ENCODE results near the gene LSAMP. TPM values are rescaled to one million over a fixed set of nuclear protein-coding genes. Genes with fewer than 3 reads are reported as not detected.

Gene LSAMP
- total and polyA plus RNA-seq, 2 of the 4 experiments (the other 2 are of a cell fraction), result 7.9 to 8.0 TPM

DNA sequence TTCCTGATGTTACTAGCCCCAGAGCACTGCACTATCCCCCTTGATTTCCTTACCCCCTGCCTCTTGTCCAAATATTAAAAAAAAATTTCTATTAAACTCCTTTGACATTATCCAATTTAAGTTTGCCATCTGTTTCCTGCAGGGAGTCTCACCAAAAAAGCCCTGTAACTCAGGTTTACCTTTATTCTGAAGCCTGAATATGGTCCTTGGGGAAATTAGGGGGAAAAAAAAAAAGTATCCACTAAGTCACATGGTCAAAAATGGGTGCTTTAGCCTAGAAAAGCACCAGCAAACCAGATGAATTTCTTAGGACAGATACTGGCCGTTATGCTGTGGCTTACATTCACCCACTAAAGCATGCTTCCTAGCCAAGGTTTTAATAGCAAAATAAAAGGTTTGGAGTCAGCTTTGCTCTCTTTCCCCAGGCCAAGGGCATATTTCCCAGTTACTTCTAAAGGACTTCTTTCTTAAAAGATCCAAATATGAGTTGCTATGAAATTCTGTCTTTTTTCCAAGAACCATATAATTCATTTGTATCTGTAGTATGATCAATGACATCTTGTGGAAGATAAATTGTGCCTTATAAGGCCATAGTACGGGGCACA lies 394.9 kb downstream of the LSAMP start:
- no peak overlapping the region for H4K8ac ChIP-seq (ENCODE audit: low read depth in 2 of 2, low read length in 2 of 2)
- no peak overlapping the region for H3K56ac ChIP-seq (ENCODE audit: extremely low read depth, insufficient read depth, low read length)
- DNase-seq, result no peak
- H3K36me3 ChIP-seq (ENCODE audit: control insufficient read depth, insufficient read depth, low read length), result no peaks in the 10 kb centered on the region
- H3K9ac ChIP-seq (ENCODE audit: low read depth, low read length), result no peak overlapping the region
- H3K79me1 ChIP-seq (ENCODE audit: low read depth in 1 of 2, low read length in 2 of 2), result no peaks in the 10 kb centered on the region
- H3K4ac ChIP-seq (ENCODE audit: low read depth, low read length), result no peak overlapping the region
- H3K9me1 ChIP-seq (ENCODE audit: insufficient read depth, low read length), result no peaks in the 10 kb centered on the region
- no peaks in the 10 kb centered on the region for H3K9me3 ChIP-seq (ENCODE audit: control insufficient read depth, insufficient read depth, low read length)
- H4K20me1 ChIP-seq (ENCODE audit: insufficient read depth, low read length), result no peaks in the 10 kb centered on the region
- no peak for TF ChIP-seq CHD1 (IDR thresholded peaks at IDR 0.05; ENCODE audit: low read depth, low read length)
- TF ChIP-seq, protein P1, sequence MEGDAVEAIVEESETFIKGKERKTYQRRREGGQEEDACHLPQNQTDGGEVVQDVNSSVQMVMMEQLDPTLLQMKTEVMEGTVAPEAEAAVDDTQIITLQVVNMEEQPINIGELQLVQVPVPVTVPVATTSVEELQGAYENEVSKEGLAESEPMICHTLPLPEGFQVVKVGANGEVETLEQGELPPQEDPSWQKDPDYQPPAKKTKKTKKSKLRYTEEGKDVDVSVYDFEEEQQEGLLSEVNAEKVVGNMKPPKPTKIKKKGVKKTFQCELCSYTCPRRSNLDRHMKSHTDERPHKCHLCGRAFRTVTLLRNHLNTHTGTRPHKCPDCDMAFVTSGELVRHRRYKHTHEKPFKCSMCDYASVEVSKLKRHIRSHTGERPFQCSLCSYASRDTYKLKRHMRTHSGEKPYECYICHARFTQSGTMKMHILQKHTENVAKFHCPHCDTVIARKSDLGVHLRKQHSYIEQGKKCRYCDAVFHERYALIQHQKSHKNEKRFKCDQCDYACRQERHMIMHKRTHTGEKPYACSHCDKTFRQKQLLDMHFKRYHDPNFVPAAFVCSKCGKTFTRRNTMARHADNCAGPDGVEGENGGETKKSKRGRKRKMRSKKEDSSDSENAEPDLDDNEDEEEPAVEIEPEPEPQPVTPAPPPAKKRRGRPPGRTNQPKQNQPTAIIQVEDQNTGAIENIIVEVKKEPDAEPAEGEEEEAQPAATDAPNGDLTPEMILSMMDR (conservative IDR thresholded peaks at IDR 0.05; ENCODE audit: low read depth, low read length), result no peak
- TF ChIP-seq, protein P2, sequence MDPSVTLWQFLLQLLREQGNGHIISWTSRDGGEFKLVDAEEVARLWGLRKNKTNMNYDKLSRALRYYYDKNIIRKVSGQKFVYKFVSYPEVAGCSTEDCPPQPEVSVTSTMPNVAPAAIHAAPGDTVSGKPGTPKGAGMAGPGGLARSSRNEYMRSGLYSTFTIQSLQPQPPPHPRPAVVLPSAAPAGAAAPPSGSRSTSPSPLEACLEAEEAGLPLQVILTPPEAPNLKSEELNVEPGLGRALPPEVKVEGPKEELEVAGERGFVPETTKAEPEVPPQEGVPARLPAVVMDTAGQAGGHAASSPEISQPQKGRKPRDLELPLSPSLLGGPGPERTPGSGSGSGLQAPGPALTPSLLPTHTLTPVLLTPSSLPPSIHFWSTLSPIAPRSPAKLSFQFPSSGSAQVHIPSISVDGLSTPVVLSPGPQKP (IDR thresholded peaks at IDR 0.05; ENCODE audit: borderline replicate concordance, low read depth, low read length), result no peak
- no peak for TF ChIP-seq CEBPB (IDR thresholded peaks at IDR 0.05; ENCODE audit: low read depth, low read length)
- TF ChIP-seq RAD21 (IDR thresholded peaks at IDR 0.05; ENCODE audit: low read length), result no peak
- TF ChIP-seq BHLHE40 (IDR thresholded peaks at IDR 0.05; ENCODE audit: low read depth, low read length), result no peak
- no peak for TF ChIP-seq MXI1 (IDR thresholded peaks at IDR 0.05; ENCODE audit: borderline replicate concordance, low read depth, low read length)
- TF ChIP-seq, protein P3, sequence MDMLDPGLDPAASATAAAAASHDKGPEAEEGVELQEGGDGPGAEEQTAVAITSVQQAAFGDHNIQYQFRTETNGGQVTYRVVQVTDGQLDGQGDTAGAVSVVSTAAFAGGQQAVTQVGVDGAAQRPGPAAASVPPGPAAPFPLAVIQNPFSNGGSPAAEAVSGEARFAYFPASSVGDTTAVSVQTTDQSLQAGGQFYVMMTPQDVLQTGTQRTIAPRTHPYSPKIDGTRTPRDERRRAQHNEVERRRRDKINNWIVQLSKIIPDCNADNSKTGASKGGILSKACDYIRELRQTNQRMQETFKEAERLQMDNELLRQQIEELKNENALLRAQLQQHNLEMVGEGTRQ (IDR thresholded peaks at IDR 0.05; ENCODE audit: low read depth, low read length), result no peak
- TF ChIP-seq MAZ (IDR thresholded peaks at IDR 0.05; ENCODE audit: borderline replicate concordance, low read depth, low read length), result no peak
- no peak for TF ChIP-seq SMC3 (IDR thresholded peaks at IDR 0.05; ENCODE audit: low read depth, low read length)
- no peak for TF ChIP-seq NFE2L2 (IDR thresholded peaks at IDR 0.05; ENCODE audit: low read depth, low read length)
- no peak for TF ChIP-seq MAFK (IDR thresholded peaks at IDR 0.05; ENCODE audit: low read depth, low read length)
- TF ChIP-seq FOS (IDR thresholded peaks at IDR 0.05; ENCODE audit: low read depth, low read length), result no peak
- no peak for TF ChIP-seq RFX5 (IDR thresholded peaks at IDR 0.05; ENCODE audit: low read depth, low read length)
- TF ChIP-seq POLR2A (IDR thresholded peaks at IDR 0.05; ENCODE audit: low read depth, low read length), result no peak
- TF ChIP-seq RCOR1 (IDR thresholded peaks at IDR 0.05; ENCODE audit: insufficient replicate concordance, low read length), result no peak
- H2AFZ ChIP-seq (replicated peaks; ENCODE audit: low read length, poor library complexity), result no peak overlapping the region
- ChIA-PET POLR2A (ENCODE audit: unreplicated experiment) (no interaction called here), CTCF (interaction anchor here (1.2 kb wide), 1 partner anchor 8 kb away, joined by 3 read pairs; no protein-coding TSS in a partner anchor)
- no TSS peak for BruUV-seq (replicated peaks)
- H2BK5ac ChIP-seq (ENCODE audit: low read depth, low read length, poor library complexity, severe bottlenecking), result no peak overlapping the region
- H2BK15ac ChIP-seq (ENCODE audit: low read depth, low read length), result no peak overlapping the region
- no peak overlapping the region for H2BK120ac ChIP-seq (ENCODE audit: low read depth, low read length)
- no CpG with 5 or more reads among the region's 2 CpGs for WGBS, 2 experiments (ENCODE audit: extremely low coverage in 2 of 2, insufficient read length in 1 of 2)
- no peak overlapping the region for H2BK20ac ChIP-seq (ENCODE audit: low read depth, low read length)
- no peak overlapping the region for H3K14ac ChIP-seq (replicated peaks; ENCODE audit: low read depth, low read length)
- H3K4me1 ChIP-seq (ENCODE audit: control insufficient read depth, insufficient read depth, low read length), result no peaks in the 10 kb centered on the region
- H4K91ac ChIP-seq (ENCODE audit: insufficient read depth, low read depth, low read length), result no peak overlapping the region
- ATAC-seq (ENCODE audit: low read depth), result no peak
- in situ Hi-C loops (cut with MboI; ENCODE audit: low sequenced_read_pairs) (no loop called here), intact Hi-C loops (cut with micrococcal nuclease) (no loop called here), dilution Hi-C loops (cut with HindIII; ENCODE audit: low sequenced_read_pairs, unreplicated experiment) (no loop called here)
- no peak overlapping the region for H3K4me2 ChIP-seq (ENCODE audit: low read depth, low read length)
- H4K5ac ChIP-seq (ENCODE audit: low read depth, low read length), result no peak overlapping the region
- no peak overlapping the region for H3K27ac ChIP-seq (ENCODE audit: insufficient read depth, low read length)
- no peak overlapping the region for H2AK5ac ChIP-seq (ENCODE audit: low read depth, low read length)
- H3K18ac ChIP-seq (ENCODE audit: low read depth, low read length), result no peak overlapping the region
- no peaks in the 10 kb centered on the region for H3K27me3 ChIP-seq (ENCODE audit: control insufficient read depth, insufficient read depth, low read length)
- no peak overlapping the region for H2AK9ac ChIP-seq (replicated peaks; ENCODE audit: low read depth, low read length, poor library complexity)
- H3K4me3 ChIP-seq (ENCODE audit: insufficient read depth, low read depth, low read length), result no peak overlapping the region
- H3K23ac ChIP-seq (ENCODE audit: low read depth, low read length), result no peak overlapping the region
